WTC11 (cell line): ENCODE data around the gene RPP14.
"Not testable (repeated sequence)": the region's sequence is repeated elsewhere in the genome, so short reads cannot be mapped to it uniquely, and the experiment has no call there.

Experiments
- FOXJ3 ChIP-seq: sonication (generic); formaldehyde crosslinking; IDR thresholded peaks from 2 replicates; pipeline ENCODE4 v1.9.0; 2021; ENCODE audit warnings: missing genetic modification reagents, mild to moderate bottlenecking, borderline replicate concordance
- KAT7 ChIP-seq: sonication (generic); formaldehyde crosslinking; IDR thresholded peaks from 2 replicates; pipeline ENCODE4 v1.8.1; 2023; ENCODE audit warnings: missing genetic modification reagents, mild to moderate bottlenecking, borderline replicate concordance
- NR1H2 ChIP-seq: sonication (generic); formaldehyde crosslinking; IDR thresholded peaks from 2 replicates; pipeline ENCODE4 v1.9.0; 2021; ENCODE audit warnings: mild to moderate bottlenecking, moderate library complexity, missing genetic modification reagents
- ZNF121 ChIP-seq: sonication (generic); formaldehyde crosslinking; IDR thresholded peaks from 2 replicates; pipeline ENCODE4 v1.8.0; 2023; ENCODE audit warnings: missing genetic modification reagents
- TF ChIP-seq, protein P1 (sequence below): fragments of 200-600 bp; IDR thresholded peaks from 2 replicates; pipeline ENCODE4 v1.8.0; 2022; ENCODE audit warnings: antibody characterized with exemption
- TF ChIP-seq, protein P2 (sequence below): sonication (generic); formaldehyde crosslinking; IDR thresholded peaks from 2 replicates; pipeline ENCODE4 v1.8.1; 2023; ENCODE audit warnings: mild to moderate bottlenecking, missing genetic modification reagents, moderate library complexity
- TF ChIP-seq, protein P3 (sequence below): sonication (generic); formaldehyde crosslinking; IDR thresholded peaks from 2 replicates; pipeline ENCODE4 v1.8.1; 2023; ENCODE audit warnings: mild to moderate bottlenecking, moderate library complexity, missing genetic modification reagents

DNA sequence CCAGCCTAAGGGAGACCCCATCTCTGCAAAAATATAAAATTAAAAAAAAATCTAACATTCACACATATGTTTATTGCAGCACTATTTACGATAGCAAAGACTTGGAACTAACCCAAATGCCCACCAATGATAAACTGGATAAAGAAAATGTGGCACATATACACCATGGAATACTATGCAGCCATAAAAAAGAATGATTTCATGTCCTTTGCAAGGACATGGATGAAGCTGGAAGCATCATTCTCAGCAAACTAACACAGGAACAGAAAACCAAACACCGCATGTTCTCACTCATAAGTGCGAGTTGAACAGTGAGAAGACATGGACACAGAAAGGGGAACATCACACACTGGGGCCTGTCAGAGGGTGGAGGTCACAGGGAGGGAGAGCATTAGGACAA lies 32.7 kb upstream of the RPP14 start:
- TF ChIP-seq, protein P1, sequence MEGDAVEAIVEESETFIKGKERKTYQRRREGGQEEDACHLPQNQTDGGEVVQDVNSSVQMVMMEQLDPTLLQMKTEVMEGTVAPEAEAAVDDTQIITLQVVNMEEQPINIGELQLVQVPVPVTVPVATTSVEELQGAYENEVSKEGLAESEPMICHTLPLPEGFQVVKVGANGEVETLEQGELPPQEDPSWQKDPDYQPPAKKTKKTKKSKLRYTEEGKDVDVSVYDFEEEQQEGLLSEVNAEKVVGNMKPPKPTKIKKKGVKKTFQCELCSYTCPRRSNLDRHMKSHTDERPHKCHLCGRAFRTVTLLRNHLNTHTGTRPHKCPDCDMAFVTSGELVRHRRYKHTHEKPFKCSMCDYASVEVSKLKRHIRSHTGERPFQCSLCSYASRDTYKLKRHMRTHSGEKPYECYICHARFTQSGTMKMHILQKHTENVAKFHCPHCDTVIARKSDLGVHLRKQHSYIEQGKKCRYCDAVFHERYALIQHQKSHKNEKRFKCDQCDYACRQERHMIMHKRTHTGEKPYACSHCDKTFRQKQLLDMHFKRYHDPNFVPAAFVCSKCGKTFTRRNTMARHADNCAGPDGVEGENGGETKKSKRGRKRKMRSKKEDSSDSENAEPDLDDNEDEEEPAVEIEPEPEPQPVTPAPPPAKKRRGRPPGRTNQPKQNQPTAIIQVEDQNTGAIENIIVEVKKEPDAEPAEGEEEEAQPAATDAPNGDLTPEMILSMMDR = not testable (repeated sequence)
- not testable (repeated sequence) for TF ChIP-seq NR1H2; KAT7 (CRISPR knock-in tag); FOXJ3 (CRISPR knock-in tag); ZNF121 (CRISPR knock-in tag)
- TF ChIP-seq, protein P2, sequence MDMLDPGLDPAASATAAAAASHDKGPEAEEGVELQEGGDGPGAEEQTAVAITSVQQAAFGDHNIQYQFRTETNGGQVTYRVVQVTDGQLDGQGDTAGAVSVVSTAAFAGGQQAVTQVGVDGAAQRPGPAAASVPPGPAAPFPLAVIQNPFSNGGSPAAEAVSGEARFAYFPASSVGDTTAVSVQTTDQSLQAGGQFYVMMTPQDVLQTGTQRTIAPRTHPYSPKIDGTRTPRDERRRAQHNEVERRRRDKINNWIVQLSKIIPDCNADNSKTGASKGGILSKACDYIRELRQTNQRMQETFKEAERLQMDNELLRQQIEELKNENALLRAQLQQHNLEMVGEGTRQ (CRISPR knock-in tag) = not testable (repeated sequence)
- TF ChIP-seq, protein P3, sequence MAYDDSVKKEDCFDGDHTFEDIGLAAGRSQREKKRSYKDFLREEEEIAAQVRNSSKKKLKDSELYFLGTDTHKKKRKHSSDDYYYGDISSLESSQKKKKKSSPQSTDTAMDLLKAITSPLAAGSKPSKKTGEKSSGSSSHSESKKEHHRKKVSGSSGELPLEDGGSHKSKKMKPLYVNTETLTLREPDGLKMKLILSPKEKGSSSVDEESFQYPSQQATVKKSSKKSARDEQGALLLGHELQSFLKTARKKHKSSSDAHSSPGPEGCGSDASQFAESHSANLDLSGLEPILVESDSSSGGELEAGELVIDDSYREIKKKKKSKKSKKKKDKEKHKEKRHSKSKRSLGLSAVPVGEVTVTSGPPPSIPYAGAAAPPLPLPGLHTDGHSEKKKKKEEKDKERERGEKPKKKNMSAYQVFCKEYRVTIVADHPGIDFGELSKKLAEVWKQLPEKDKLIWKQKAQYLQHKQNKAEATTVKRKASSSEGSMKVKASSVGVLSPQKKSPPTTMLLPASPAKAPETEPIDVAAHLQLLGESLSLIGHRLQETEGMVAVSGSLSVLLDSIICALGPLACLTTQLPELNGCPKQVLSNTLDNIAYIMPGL (CRISPR knock-in tag) = not testable (repeated sequence)
